Measurements from ENCODE around the gene RALBP1.
"Not testable (repeated sequence)": the region's sequence is repeated elsewhere in the genome, so short reads cannot be mapped to it uniquely, and the experiment has no call there.

DNA sequence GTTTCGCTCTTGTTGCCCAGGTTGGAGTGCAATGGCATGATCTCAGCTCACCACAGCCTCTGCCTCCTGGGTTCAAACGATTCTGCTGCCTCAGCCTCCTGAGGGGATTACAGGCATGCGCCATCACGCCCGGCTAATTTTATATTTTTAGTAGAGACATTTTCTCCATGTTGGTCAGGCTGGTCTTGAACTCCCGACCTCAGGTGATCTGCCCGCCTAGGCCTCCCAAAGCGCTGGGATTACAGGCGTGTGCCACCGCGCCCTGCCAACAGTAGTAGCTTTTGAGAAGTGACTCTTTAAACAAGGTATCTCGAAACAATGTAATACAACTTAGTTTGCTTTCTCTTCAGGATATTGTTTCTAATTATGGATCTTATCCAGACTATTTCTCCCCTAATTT is 1.6 kb downstream of the RALBP1 start:
- TF ChIP-seq POLR2AphosphoS5, SPI1 (IDR thresholded peaks at IDR 0.05; ENCODE audit: low read depth, low read length): not testable (repeated sequence)

All from GM12891 (cell line).